H1 (cell line): Measurements from ENCODE around the gene CEACAM8. TPM values are rescaled to one million over a fixed set of nuclear protein-coding genes. Genes with fewer than 3 reads are reported as not detected.

Experiments used
- GABPA ChIP-seq: IDR thresholded peaks from 2 replicates; pipeline ENCODE4 v1.6.1; 2011; ENCODE audit warnings: mild to moderate bottlenecking, low read length, moderate library complexity, borderline replicate concordance; ENCODE audit not compliant: insufficient read depth
- POLR2AphosphoS5 ChIP-seq: IDR thresholded peaks from 2 replicates; pipeline ENCODE4 v1.6.1; 2011; ENCODE audit warnings: low read depth, low read length
- POU5F1 ChIP-seq: IDR thresholded peaks from 2 replicates; pipeline ENCODE4 v1.6.1; 2011; ENCODE audit warnings: low read depth, mild to moderate bottlenecking, low read length, moderate library complexity
- RFX5 ChIP-seq: IDR thresholded peaks from 2 replicates; pipeline ENCODE4 v1.6.1; 2011; ENCODE audit warnings: low read depth, low read length, improper control_type of control experiment, borderline replicate concordance
- SP2 ChIP-seq: IDR thresholded peaks from 2 replicates; pipeline ENCODE4 v1.6.1; 2012; ENCODE audit warnings: mild to moderate bottlenecking, low read length, inconsistent platforms
- polyA plus RNA-seq, 7 experiments: library from polyadenylated mRNA; depleted of rRNA in 3 of 7; stranded (reverse) in 5 of 7; unstranded in 2 of 7; fragments of >200 nt in 5 of 7; fragments of 200-250 nt in 2 of 7; gene quantifications; 1 replicate in 5 of 7; 2 replicates in 1 of 7; 4 replicates in 1 of 7; pipeline versions ENCODE4 v1.2.1 to v1.2.3, GENCODE V29; 2011 to 2013; ENCODE audit warnings: missing spikeins in 2 of 7, mixed read lengths in 2 of 7
- total RNA-seq: library from RNA; stranded (reverse); fragmentation: NEBNext Ultra II Directional; extraction: Animal tissue kit (Norgen Biotek cat#: 25700); gene quantifications from 2 replicates; pipeline ENCODE4 v1.2.1, GENCODE V29; 2021

The CEACAM8 gene
- total and polyA plus RNA-seq, 2 of the 8 experiments (the other 6 are each of a cell fraction or from before 2014, with no cell fraction given): not detected

DNA sequence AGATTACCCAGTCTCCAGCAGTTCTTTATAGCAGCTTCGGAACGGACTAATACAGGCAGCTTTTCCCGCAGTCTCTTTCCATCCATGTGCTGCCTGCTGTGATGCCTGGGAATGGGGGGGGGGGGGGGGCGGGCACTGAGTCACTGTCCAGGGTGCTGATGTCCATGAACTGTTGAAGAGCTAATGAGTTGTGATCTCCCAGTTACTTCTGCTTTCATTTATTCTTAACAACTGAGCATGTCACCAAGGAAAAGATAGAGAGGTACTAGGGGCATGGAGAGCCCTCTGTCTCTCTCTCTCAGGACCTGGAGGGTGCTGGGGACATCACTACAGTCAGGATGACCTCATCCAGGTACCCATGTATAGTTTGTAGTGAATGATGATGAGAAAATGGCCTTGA lies 46.2 kb downstream of the CEACAM8 start (continued):
- TF ChIP-seq SP2 (no peak), RFX5 (no peak), POU5F1 (no peak), POLR2AphosphoS5 (no peak), GABPA (no peak)
- TF ChIP-seq, all 59 proteins: peak for 0
